Ishikawa (cell line): ENCODE results near the gene SCN2A.

Source experiments
- CEBPB ChIP-seq: IDR thresholded peaks from 2 replicates; pipeline ENCODE4 v1.6.1; 2012
- CREB1 ChIP-seq: IDR thresholded peaks from 2 replicates; pipeline ENCODE4 v1.6.1; 2012; ENCODE audit warnings: low read depth
- EGR1 ChIP-seq: IDR thresholded peaks from 2 replicates; pipeline ENCODE4 v1.6.1; 2012
- EP300 ChIP-seq: IDR thresholded peaks from 2 replicates; pipeline ENCODE4 v1.6.1; 2012; ENCODE audit warnings: borderline replicate concordance
- FOXM1 ChIP-seq: IDR thresholded peaks from 2 replicates; pipeline ENCODE4 v1.6.1; 2012; ENCODE audit warnings: low read depth, borderline replicate concordance
- MAX ChIP-seq: IDR thresholded peaks from 2 replicates; pipeline ENCODE4 v1.6.1; 2012
- NFIC ChIP-seq: IDR thresholded peaks from 2 replicates; pipeline ENCODE4 v1.6.1; 2012
- RAD21 ChIP-seq: IDR thresholded peaks from 2 replicates; pipeline ENCODE4 v1.6.1; 2012; ENCODE audit warnings: low read depth
- REST ChIP-seq: IDR thresholded peaks from 2 replicates; pipeline ENCODE4 v1.6.1; 2012; ENCODE audit warnings: low read depth, mild to moderate bottlenecking
- TAF1 ChIP-seq: IDR thresholded peaks from 2 replicates; pipeline ENCODE4 v1.6.1; 2012; ENCODE audit warnings: low read depth, mild to moderate bottlenecking
- TCF12 ChIP-seq: IDR thresholded peaks from 2 replicates; pipeline ENCODE4 v1.6.1; 2012; ENCODE audit warnings: low read depth
- TEAD4 ChIP-seq: IDR thresholded peaks from 2 replicates; pipeline ENCODE4 v1.6.1; 2012
- USF1 ChIP-seq: IDR thresholded peaks from 2 replicates; pipeline ENCODE4 v1.6.1; 2012
- YY1 ChIP-seq: IDR thresholded peaks from 2 replicates; pipeline ENCODE4 v1.6.1; 2012; ENCODE audit warnings: low read depth
- ZBTB7A ChIP-seq: IDR thresholded peaks from 2 replicates; pipeline ENCODE4 v1.6.1; 2012; ENCODE audit warnings: low read depth

Gene SCN2A

DNA sequence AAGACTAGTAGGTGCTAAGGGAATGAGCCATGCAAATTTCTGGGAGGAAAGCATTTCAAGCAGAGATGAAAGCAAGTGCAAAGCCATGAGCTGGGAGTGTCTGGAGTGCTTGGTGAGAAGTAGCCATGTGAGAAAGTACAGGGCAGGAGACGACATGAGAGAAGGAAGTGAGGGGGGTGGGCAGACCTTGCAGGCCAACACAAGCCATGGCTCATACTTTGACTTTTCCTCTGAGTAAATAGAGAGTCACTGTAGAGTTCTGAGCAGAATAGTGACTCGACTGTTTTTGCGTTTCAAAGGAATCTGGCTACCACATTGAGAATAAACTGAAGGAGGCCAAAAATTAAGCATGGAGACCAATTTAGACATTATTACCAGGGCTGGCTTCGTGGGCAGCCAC is 42.2 kb downstream of the SCN2A start:
- TF ChIP-seq EP300 (no peak), EGR1 (no peak), FOXM1 (no peak)

DNA sequence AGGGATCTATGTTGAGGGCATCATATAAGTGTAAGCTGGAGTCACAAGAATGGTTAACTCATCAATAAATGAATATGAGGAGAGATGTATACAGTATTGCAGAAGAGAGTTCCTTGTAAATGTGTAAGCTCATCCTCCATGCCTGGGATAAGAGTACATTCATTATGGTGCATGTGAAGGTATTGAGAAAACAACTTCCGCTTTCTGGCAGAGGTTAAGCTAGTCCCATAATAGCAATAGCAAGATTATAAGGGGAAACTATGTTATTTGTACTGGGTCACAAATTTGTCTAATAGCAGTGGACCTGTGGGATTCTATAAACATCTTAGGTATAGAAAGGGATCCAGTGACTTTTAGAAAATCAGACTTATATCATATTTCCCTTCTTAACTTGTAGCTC is 44.1 kb downstream of the SCN2A start:
- TF ChIP-seq CREB1 = no peak
- no peak for TF ChIP-seq TAF1
- TF ChIP-seq RAD21 = no peak
- TF ChIP-seq USF1 = no peak
- TF ChIP-seq TCF12 = no peak
- no peak for TF ChIP-seq FOXM1
- no peak for TF ChIP-seq YY1
- TF ChIP-seq TEAD4 = no peak
- TF ChIP-seq EP300 = no peak
- no peak for TF ChIP-seq NFIC
- TF ChIP-seq EGR1 = no peak
- no peak for TF ChIP-seq REST
- TF ChIP-seq MAX = no peak
- no peak for TF ChIP-seq ZBTB7A
- no peak for TF ChIP-seq CEBPB

GRCh38 chr2:165287094-165287778 is 48.0 kb downstream of the SCN2A start:
- TF ChIP-seq REST (no peak), CEBPB (no peak), USF1 (no peak), TEAD4 (no peak), TAF1 (no peak), TCF12 (no peak), CREB1 (no peak), YY1 (no peak), FOXM1 (no peak), NFIC (no peak), EGR1 (no peak), ZBTB7A (no peak), RAD21 (no peak), MAX (no peak), EP300 (no peak)

DNA sequence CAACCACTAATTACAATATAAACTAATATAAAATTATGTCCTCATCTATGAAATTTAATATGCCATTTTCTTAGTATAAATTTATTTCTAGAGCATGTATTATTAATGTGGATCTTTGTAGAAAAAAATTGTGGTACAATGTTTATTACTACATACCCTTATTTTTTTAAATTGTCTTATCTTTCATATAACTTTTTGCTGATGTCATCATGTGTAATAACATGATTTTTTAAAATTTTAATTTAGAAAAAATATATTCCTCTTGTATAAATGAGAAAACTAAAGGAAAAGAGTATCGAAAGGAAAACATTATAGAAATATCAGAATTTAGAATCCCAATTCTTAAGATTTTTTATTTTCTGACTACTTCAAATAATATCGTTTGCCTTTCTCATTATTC is 49.9 kb downstream of the SCN2A start:
- TF ChIP-seq REST (no peak), YY1 (no peak), FOXM1 (no peak), RAD21 (no peak)
